HepG2 (cell line): ENCODE data around the gene LIPH. TPM values are rescaled to one million over a fixed set of nuclear protein-coding genes. Genes with fewer than 3 reads are reported as not detected.

ENCODE experiments used
- ATAC-seq: fragments of 200-7000 bp; cut with Tn5 transposase; 3 replicates; pipeline ENCODE4 v1.9.1; 2020; ENCODE audit warnings: mild to moderate bottlenecking, moderate library complexity
- BruUV-seq: library from RNA; stranded (reverse); fragments of 400-500 nt; replicated peaks from 2 replicates; lab custom pipeline; 2021; lab: Mats Ljungman, UMichigan
- CTCF ChIA-PET: fragments of 300-600 bp; formaldehyde crosslinking; extraction: SDS; loops from one replicate; lab custom pipeline; 2021; ENCODE audit warnings: low total read pairs, inconsistent platforms, low intra/inter-chr PET ratio; lab: Yijun Ruan, JAX
- POLR2A ChIA-PET: fragments of 350-600 bp; sonication (Branson Sonifier 250); formaldehyde crosslinking; loops from one replicate; lab custom pipeline; 2020; ENCODE audit warnings: antibody characterized with exemption, inconsistent platforms; lab: Yijun Ruan, JAX
- DNase-seq: peaks from one replicate; pipeline ENCODE4 v3.0.0-alpha.2; 2015; ENCODE audit warnings: low spot score
- FAIRE-seq: peaks from 3 replicates; lab custom pipeline; 2011; peaks lifted over from hg19 to GRCh38; lab: Jason Lieb, UNC
- H2AFZ ChIP-seq: one replicate; pipeline ENCODE4 v1.6.1; 2011; ENCODE audit warnings: low read length, inconsistent platforms
- H3K27ac ChIP-seq: fragments of 300-600 bp; 3 replicates; pipeline ENCODE4 v1.8.0; 2011; ENCODE audit warnings: mixed run types, mild to moderate bottlenecking, mixed read lengths, low read length, inconsistent platforms; ENCODE audit not compliant: insufficient read depth; ENCODE audit errors: extremely low read length
- H3K27me3 ChIP-seq, 2 experiments: fragments of 200-600 bp in 1 of 2; 2 replicates in 1 of 2; 3 replicates in 1 of 2; pipeline versions ENCODE4 v1.6.0 to v1.8.0; 2011; ENCODE audit warnings: low read length in 2 of 2, mild to moderate bottlenecking in 2 of 2, moderate library complexity in 2 of 2, inconsistent platforms in 1 of 2; ENCODE audit not compliant: insufficient read depth in 2 of 2, control insufficient read depth in 1 of 2
- H3K36me3 ChIP-seq, 2 experiments: fragments of 200-600 bp in 1 of 2; replicated peaks in 1 of 2; 2 replicates in 1 of 2; 3 replicates in 1 of 2; pipeline versions ENCODE4 v1.5.1 to v1.8.0; 2011; ENCODE audit warnings: low read length in 2 of 2, inconsistent platforms in 1 of 2; ENCODE audit not compliant: insufficient read depth in 2 of 2, control insufficient read depth in 1 of 2
- H3K4me1 ChIP-seq: 2 replicates; pipeline ENCODE4 v1.5.1; 2012; ENCODE audit warnings: low read length, inconsistent platforms; ENCODE audit not compliant: insufficient read depth
- H3K4me2 ChIP-seq: 2 replicates; pipeline ENCODE4 v1.6.0; 2011; ENCODE audit warnings: low read depth, low read length, inconsistent platforms
- H3K4me3 ChIP-seq, 3 experiments: fragments of 200-600 bp in 1 of 3; sonication (generic), shearing (Covaris generic) in 1 of 3; replicated peaks in 1 of 3; 2 replicates each; pipeline ENCODE4 v1.5.1; 2011 to 2016; ENCODE audit warnings: low read length in 3 of 3, inconsistent platforms in 2 of 3, low read depth in 2 of 3, mild to moderate bottlenecking in 2 of 3, control low read depth in 1 of 3, mixed read lengths in 1 of 3; ENCODE audit not compliant: insufficient read depth in 1 of 3
- H3K79me2 ChIP-seq: one replicate; pipeline ENCODE4 v1.6.1; 2011; ENCODE audit warnings: low read length, inconsistent platforms; ENCODE audit not compliant: insufficient read depth
- H3K9ac ChIP-seq: 2 replicates; pipeline ENCODE4 v1.6.0; 2011; ENCODE audit warnings: mild to moderate bottlenecking, low read depth, low read length, inconsistent platforms; ENCODE audit not compliant: insufficient read depth
- H3K9me3 ChIP-seq: 2 replicates; pipeline ENCODE4 v1.5.1; 2012; ENCODE audit warnings: mild to moderate bottlenecking, low read length
- H4K20me1 ChIP-seq: 2 replicates; pipeline ENCODE4 v1.6.0; 2011; ENCODE audit warnings: inconsistent platforms, mild to moderate bottlenecking, low read length, moderate library complexity; ENCODE audit not compliant: insufficient read depth
- ELF1 ChIP-seq: sonication (generic); formaldehyde crosslinking; IDR thresholded peaks from 2 replicates; pipeline ENCODE4 v1.4.0; 2020; ENCODE audit warnings: missing genetic modification reagents
- ZNF354B ChIP-seq: sonication (generic); formaldehyde crosslinking; IDR thresholded peaks from 2 replicates; pipeline ENCODE4 v1.8.0; 2022; ENCODE audit warnings: mild to moderate bottlenecking, missing genetic modification reagents
- ZNF644 ChIP-seq: IDR thresholded peaks from 2 replicates; pipeline ENCODE4 v1.6.1; 2016; ENCODE audit warnings: low read depth
- ZNF775 ChIP-seq: sonication (generic); formaldehyde crosslinking; IDR thresholded peaks from 2 replicates; pipeline ENCODE4 v1.4.0; 2020; ENCODE audit warnings: missing genetic modification reagents, mild to moderate bottlenecking, moderate library complexity, borderline replicate concordance
- whole genome bisulfite sequencing: methylation state at CpG from one replicate; pipeline ENCODE4 v1.1.6; 2017; ENCODE audit warnings: low lambda C conversion rate; 5-methylcytosine and 5-hydroxymethylcytosine counted together
- in situ Hi-C: cut with HindIII; loops from 2 replicates; pipeline ENCODE4 v1.10.0; 2017; ENCODE audit warnings: low pct_unique_long_range_greater_than_20kb; ENCODE audit not compliant: extremely low pct_ligation_motif_present
- intact Hi-C: fragments of 100-400 bp; cut with micrococcal nuclease; formaldehyde crosslinking; loops from one replicate; pipeline ENCODE4 v1.10.0; 2022; ENCODE audit not compliant: unreplicated experiment
- polyA plus RNA-seq, 8 experiments: library from polyadenylated mRNA; depleted of rRNA in 3 of 8; stranded (reverse) in 7 of 8; unstranded in 1 of 8; fragments of >200 nt; fragmentation: Illumina TruSeq in 4 of 8; extraction: Trizol in 4 of 8; gene quantifications; 2 replicates each; pipeline versions ENCODE4 v1.2.1 to v1.2.3, GENCODE V29; 2011 to 2016; ENCODE audit warnings: low read depth in 4 of 8, missing spikeins in 1 of 8, mixed read lengths in 1 of 8; ENCODE audit not compliant: insufficient read depth in 1 of 8
- total RNA-seq, 5 experiments: library from RNA; depleted of rRNA; stranded (reverse); fragments of >200 nt; fragmentation: Illumina TruSeq; extraction: Trizol; gene quantifications; 2 replicates each; pipeline ENCODE4 v1.2.3, GENCODE V29; 2016; ENCODE audit warnings: low read depth in 1 of 5
- TF ChIP-seq, protein P1 (sequence below): sonication (generic); formaldehyde crosslinking; conservative IDR thresholded peaks from 2 replicates; pipeline ENCODE4 v1.4.0; 2020; ENCODE audit warnings: mild to moderate bottlenecking, missing genetic modification reagents, moderate library complexity

Gene LIPH
- total and polyA plus RNA-seq, 2 of the 13 experiments (the other 11 are each of a cell fraction or from before 2014, with no cell fraction given): 0.09 to 0.34 TPM

GRCh38 chr3:185503521-185503920, 48.9 kb downstream of the LIPH start:
- H3K4me2 ChIP-seq: peak overlapping the region; percentile 43
- CTCF ChIA-PET: no interaction called here
- no peaks in the 10 kb centered on the region for H3K79me2 ChIP-seq
- no peaks in the 10 kb centered on the region for H4K20me1 ChIP-seq
- ATAC-seq (no peak), DNase-seq (no peak), FAIRE-seq (no peak)
- in situ Hi-C loops: no loop called here
- peaks cover 33% of the 10 kb centered on the region for H3K4me1 ChIP-seq
- no peaks in the 10 kb centered on the region for H3K36me3 ChIP-seq
- BruUV-seq: no TSS peak
- H3K27ac ChIP-seq: no peak overlapping the region
- H3K9ac ChIP-seq: no peak overlapping the region
- H3K4me3 ChIP-seq: no peak overlapping the region
- H3K27me3 ChIP-seq: no peaks in the 10 kb centered on the region; a peak in 1 of 5 replicates
- intact Hi-C loops: loop anchor here (10.0 kb wide), 1 partner anchor 51 kb away; the partner anchor contains the start of gene LIPH
- H2AFZ ChIP-seq: peak overlapping the region; percentile 12
- POLR2A ChIA-PET: no interaction called here
- no peaks in the 10 kb centered on the region for H3K9me3 ChIP-seq
- no peak for TF ChIP-seq ZNF775 (CRISPR knock-in tag)
- TF ChIP-seq, protein P1, sequence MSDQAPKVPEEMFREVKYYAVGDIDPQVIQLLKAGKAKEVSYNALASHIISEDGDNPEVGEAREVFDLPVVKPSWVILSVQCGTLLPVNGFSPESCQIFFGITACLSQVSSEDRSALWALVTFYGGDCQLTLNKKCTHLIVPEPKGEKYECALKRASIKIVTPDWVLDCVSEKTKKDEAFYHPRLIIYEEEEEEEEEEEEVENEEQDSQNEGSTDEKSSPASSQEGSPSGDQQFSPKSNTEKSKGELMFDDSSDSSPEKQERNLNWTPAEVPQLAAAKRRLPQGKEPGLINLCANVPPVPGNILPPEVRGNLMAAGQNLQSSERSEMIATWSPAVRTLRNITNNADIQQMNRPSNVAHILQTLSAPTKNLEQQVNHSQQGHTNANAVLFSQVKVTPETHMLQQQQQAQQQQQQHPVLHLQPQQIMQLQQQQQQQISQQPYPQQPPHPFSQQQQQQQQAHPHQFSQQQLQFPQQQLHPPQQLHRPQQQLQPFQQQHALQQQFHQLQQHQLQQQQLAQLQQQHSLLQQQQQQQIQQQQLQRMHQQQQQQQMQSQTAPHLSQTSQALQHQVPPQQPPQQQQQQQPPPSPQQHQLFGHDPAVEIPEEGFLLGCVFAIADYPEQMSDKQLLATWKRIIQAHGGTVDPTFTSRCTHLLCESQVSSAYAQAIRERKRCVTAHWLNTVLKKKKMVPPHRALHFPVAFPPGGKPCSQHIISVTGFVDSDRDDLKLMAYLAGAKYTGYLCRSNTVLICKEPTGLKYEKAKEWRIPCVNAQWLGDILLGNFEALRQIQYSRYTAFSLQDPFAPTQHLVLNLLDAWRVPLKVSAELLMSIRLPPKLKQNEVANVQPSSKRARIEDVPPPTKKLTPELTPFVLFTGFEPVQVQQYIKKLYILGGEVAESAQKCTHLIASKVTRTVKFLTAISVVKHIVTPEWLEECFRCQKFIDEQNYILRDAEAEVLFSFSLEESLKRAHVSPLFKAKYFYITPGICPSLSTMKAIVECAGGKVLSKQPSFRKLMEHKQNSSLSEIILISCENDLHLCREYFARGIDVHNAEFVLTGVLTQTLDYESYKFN: no peak
- TF ChIP-seq ZNF644 (CRISPR knock-in tag): peak; percentile 20; the same call in 1 of the 2 replicates
- no peak for TF ChIP-seq ZNF354B (CRISPR knock-in tag)
- TF ChIP-seq ELF1: no peak
- 0% methylated on average over 1 of the region's 1 CpG for WGBS
